GM21529 (cell line): ENCODE results near the gene CREBBP.
"Not testable (repeated sequence)": the region's sequence is repeated elsewhere in the genome, so short reads cannot be mapped to it uniquely, and the experiment has no call there.

Experiments used
- ATAC-seq: cut with Tn5 transposase; IDR thresholded peaks from one replicate; pipeline ENCODE4 v1.9.1; 2021; ENCODE audit not compliant: unreplicated experiment

CREBBP gene

GRCh38 chr16:3880623-3881498 is at the start of gene CREBBP:
Gene CREBBP, minus strand, starts transcription at chr16:3880713. Its CDS starts 797 bp downstream, at chr16:3879916.
- peak; percentile 79 for ATAC-seq

- ATAC-seq = not testable (repeated sequence)
Observed at GRCh38 chr16:3927147-3927546, 46.6 kb upstream of the CREBBP start.

- no peak for ATAC-seq
Observed at GRCh38 chr16:3924763-3925162, 44.2 kb upstream of the CREBBP start.

- ATAC-seq = no peak
Observed at GRCh38 chr16:3922241-3922640, 41.7 kb upstream of the CREBBP start.

- no peak for ATAC-seq
Observed at GRCh38 chr16:3920206-3920605, 39.7 kb upstream of the CREBBP start.

GRCh38 chr16:3919413-3919812 is 38.9 kb upstream of the CREBBP start:
- ATAC-seq = no peak

DNA sequence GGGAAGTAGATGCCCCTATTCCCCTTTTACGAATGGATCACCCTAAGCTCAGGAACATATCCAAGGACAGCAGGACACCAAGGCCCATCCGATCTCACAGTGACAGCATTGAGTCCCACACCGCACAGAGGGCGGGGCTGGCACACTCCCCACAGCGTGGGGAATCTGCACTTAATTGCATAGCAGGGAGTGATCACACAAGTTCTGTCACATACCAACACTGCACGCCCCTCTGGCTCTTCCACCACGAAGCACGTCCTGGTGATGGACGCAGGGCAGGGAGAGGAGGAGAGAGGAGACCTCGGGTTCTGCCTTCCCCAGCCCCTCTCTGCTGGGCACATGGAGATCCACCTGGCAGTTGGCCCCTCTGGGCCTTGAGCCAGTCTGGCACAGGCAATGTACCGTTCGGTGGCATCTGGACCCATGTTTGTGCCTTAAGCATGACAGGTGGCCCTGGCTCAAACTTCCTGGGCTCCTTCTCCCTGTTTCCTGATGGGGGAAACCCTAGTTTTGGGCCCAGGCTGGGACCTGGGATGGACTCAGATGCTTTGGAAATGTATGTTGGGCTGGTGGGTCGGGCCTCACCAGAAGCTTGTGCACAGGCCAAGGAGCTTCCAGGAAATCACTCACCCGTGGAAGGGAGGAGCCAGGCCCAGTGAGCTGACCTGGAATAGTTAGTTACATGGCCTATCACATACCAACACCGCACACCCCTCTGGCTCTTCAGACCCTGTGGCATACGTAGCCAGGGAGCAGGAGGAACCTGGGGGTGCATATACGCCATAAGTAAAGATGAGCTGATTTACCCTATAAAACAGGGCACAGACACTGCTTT is 35.1 kb upstream of the CREBBP start:
- ATAC-seq = no peak

DNA sequence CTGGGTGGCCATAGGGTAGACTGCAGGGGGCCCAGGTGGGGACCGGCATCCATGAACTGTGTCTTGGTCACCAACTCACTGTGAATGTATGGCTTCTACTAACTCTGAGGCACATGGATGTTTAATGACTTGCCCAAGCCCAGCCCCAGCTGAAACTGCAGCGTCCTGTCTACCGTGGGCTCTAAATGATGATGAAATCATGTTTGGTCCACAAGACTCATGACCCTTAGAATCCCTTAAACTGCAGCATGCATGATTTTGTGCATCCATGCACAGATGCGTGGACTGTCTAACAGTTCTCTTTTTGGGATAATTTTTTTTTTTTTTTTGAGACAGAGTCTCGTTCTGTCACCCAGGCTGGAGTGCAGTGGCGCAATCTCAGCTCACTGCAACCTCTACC is 32.4 kb upstream of the CREBBP start:
- no peak for ATAC-seq

DNA sequence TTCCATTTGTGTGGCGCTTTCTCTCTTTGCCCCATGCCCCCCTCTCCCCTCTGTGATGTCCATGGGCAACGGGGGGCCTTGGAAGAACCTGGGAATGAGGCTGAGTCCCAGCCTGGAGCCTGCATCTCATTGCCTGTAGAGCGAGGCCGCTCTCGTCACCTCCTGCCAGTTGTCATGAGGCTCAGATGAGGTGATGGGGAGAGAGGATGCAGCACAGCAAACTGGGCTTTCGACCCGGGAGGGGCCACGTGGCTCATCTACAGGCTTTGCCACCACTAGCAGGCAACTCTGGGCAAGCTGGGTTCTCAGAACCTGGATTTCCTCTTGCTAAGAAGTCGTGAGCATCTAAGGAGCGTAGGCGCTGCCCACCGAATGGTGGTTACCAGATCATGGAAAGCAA is 31.9 kb upstream of the CREBBP start:
- ATAC-seq = no peak

- not testable (repeated sequence) for ATAC-seq
Observed at GRCh38 chr16:3911741-3912140, 31.2 kb upstream of the CREBBP start.

DNA sequence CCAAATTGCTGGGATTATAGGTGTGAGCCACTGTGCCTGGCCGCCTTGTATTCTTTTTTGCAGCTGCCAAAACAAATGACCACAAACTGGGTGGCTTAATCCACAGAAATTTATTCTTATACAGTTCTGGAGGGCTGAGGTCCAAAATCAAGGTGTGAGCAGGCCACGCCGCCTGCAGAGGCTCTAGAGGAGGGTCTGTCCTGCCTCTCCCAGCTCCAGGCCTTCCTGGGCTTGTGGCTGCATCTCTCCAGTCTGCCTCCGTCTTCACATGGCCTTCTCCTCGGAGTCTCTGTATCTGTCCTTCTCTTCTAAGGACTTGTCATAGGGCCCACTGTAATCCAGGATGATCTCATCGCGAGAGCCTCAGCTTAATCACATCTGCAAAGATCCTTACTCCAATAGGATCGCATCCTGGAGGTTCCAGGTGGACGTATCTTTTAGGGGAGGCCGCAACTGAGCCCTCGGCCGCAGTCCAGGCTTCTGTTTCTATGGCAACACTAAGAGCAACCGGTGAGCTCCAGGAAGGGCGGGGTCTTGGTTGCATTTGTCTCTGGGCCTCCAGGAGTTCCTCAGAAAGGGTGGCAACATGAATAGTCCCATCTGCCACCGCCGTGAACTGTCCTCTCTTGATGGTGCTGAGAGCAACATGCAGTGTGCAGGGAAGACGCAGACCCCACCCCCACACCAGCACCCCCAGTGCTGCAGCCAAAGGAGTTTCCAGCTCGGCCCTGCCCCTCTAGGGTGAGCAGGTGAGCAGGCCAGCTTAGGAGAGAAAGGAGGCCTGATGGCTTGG is 29.5 kb upstream of the CREBBP start:
- ATAC-seq = no peak

DNA sequence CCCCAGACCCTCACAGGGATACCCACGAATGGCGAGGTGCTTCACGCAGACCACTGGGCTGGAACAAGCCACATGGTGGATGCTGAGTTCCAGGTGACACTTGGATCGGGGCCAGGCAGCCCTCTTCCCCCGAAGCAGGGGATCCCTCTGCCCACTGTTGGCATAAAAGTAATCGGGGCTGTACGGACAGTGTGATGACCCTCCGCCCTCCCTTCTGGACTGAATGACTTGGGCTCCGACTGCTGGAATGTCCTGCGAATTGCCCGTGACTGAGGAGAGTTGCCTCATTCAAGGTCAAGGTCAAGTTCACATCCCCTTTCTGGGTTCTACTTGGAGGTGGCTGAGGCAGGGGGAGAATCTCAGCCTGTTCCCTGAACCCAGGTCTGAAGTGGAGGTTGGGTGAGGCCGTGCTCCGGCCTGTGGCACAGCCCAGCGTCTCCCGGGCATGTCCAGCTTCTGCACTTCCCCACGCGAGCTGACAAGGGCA is 28.5 kb upstream of the CREBBP start:
- no peak for ATAC-seq

DNA sequence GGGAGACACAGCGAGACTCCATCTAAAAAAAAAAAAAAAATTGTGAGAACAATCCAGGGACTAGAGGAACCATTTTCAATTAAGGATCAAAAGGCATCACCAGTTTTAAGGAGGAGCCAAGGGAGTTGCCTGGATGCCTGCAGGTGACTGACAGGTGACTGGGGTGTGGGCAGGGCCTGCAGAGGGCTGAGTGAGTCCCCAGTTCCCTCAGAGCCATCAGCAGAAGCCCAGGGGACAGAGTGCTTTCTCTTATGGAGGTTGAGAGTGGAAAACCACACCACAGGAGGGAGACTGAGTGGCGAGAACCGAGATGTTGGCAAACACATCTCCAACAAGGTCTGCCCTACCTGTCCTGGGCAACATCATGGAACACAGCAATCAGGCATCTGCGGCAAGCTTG is 27.1 kb upstream of the CREBBP start:
- ATAC-seq = no peak

DNA sequence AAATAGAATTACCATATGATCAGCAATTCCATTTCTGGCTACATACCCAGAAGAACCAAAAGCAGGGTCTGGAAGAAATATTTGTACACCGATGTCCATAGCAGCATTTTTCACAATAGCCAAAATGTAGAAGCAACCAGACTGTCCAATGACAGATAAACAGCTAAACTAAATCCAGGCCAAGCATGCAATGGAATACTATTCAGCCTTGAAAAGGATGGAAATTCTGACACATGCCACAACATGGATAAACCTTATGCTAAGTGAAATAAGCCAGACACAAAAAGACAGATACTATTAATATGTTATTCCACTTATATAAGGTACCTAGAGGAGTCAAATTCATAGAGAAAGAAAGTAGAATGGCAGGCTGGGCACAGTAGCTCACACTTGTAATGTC is 25.9 kb upstream of the CREBBP start:
- ATAC-seq = no peak

DNA sequence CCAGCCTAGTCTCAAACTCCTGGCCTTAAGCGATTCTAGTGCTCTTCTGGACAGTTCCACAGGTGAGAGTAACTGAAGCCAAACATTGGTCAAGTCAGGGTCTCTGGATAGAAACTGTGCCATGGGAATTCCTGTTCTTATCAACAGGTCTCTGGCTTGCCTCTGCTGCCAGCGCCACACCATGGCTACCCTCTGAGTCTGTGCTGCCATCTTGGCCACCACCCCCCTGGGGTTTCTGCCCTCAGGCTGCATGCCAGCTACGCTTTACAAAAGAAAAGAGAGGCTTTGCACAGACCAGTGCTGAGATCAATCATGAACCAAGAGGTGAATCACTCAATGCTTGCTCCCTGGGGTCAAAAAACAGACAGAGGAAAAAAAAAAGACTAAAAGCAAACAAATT is 24.4 kb upstream of the CREBBP start:
- no peak for ATAC-seq

GRCh38 chr16:3890091-3890490 is 9.6 kb upstream of the CREBBP start:
- ATAC-seq = no peak

DNA sequence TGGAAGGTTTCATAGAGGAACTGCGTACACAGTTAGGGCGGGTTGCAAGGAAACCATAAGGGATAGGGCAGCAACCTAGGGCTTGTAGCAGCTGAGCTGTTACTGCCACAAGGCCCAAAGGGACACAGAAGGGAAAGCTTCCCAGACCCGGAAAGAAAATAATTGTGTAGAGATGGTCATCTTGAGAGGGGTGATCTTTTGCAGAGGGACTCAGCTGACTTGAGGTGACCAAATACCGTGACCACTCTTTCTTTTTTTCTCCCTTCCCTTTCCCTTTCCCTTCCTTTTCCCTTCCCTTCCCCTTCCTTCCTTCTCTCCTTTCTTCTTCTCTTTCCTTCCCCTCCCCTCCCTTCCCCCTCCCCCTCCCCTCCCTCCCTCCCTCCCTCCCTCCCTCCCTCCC is 8.5 kb upstream of the CREBBP start:
- ATAC-seq = no peak

- ATAC-seq = not testable (repeated sequence)
Observed at GRCh38 chr16:3885999-3886398, 5.5 kb upstream of the CREBBP start.

- no peak for ATAC-seq
Observed at GRCh38 chr16:3884398-3884797, 3.9 kb upstream of the CREBBP start.

DNA sequence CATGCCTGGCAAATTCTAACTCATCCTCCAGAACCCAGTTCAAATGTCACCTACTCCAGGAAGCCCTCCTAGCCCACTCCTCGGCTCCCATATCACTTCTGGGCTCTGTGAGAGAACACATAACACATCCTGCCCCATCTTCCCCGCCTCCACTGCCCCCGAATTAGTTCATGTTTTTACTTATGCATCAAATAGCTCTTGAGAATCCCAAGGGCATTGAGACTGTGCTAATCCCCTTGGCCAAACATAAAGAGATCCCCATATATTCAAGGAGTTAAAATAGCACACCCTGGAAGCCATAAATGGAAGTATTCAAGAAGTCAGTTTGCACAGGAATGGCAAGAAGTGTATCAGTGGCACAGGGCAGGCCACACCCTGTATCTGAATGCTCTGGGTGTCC is 2.0 kb upstream of the CREBBP start:
- ATAC-seq = no peak

GRCh38 chr16:3881499-3881990 is 1.0 kb upstream of the CREBBP start:
- no peak for ATAC-seq
